GM19452 (cell line): ENCODE data around the gene FSHB.
"Not testable (repeated sequence)": the region's sequence is repeated elsewhere in the genome, so short reads cannot be mapped to it uniquely, and the experiment has no call there.

ENCODE experiments used
- ATAC-seq: cut with Tn5 transposase; IDR thresholded peaks from one replicate; pipeline ENCODE4 v1.9.1; 2021; ENCODE audit not compliant: unreplicated experiment

Gene FSHB

GRCh38 chr11:30230714-30231113 is at the start of gene FSHB:
Gene FSHB, plus strand, starts transcription at chr11:30231014. Its CDS starts 889 bp downstream, at chr11:30231903.
- no peak for ATAC-seq

- ATAC-seq: no peak
Observed at GRCh38 chr11:30186748-30187147, 44.1 kb upstream of the FSHB start.

GRCh38 chr11:30192620-30193019 is 38.2 kb upstream of the FSHB start:
- ATAC-seq: no peak

GRCh38 chr11:30196400-30197206 is 34.2 kb upstream of the FSHB start:
- peak; percentile 90 for ATAC-seq

- no peak for ATAC-seq
Observed at GRCh38 chr11:30197869-30198268, 32.9 kb upstream of the FSHB start.

GRCh38 chr11:30202989-30203388 is 27.8 kb upstream of the FSHB start:
- not testable (repeated sequence) for ATAC-seq

- ATAC-seq: no peak
Observed at GRCh38 chr11:30203850-30204249, 27.0 kb upstream of the FSHB start.

GRCh38 chr11:30206249-30206996 is 24.4 kb upstream of the FSHB start:
- peak; percentile 87 for ATAC-seq

- no peak for ATAC-seq
Observed at GRCh38 chr11:30210357-30210756, 20.5 kb upstream of the FSHB start.

GRCh38 chr11:30216534-30216933 is 14.3 kb upstream of the FSHB start:
- ATAC-seq: no peak

GRCh38 chr11:30218278-30218677 is 12.5 kb upstream of the FSHB start:
- no peak for ATAC-seq

GRCh38 chr11:30225642-30226041 is 5.2 kb upstream of the FSHB start:
- ATAC-seq: no peak

- ATAC-seq: no peak
Observed at GRCh38 chr11:30228323-30228884, 2.4 kb upstream of the FSHB start.

GRCh38 chr11:30239025-30239424 is 8.2 kb downstream of the FSHB start:
- no peak for ATAC-seq

GRCh38 chr11:30244265-30244664 is 13.5 kb downstream of the FSHB start:
- ATAC-seq: no peak

- ATAC-seq: no peak
Observed at GRCh38 chr11:30245621-30246020, 14.8 kb downstream of the FSHB start.

- no peak for ATAC-seq
Observed at GRCh38 chr11:30254307-30255298, 23.8 kb downstream of the FSHB start.

GRCh38 chr11:30255637-30256036 is 24.8 kb downstream of the FSHB start:
- ATAC-seq: no peak

- ATAC-seq: no peak
Observed at GRCh38 chr11:30257058-30257457, 26.2 kb downstream of the FSHB start.

GRCh38 chr11:30258679-30259078 is 27.9 kb downstream of the FSHB start:
- peak; percentile 40 for ATAC-seq

GRCh38 chr11:30260813-30261212 is 30.0 kb downstream of the FSHB start:
- ATAC-seq: peak; percentile 96
